GM19455 (cell line): ENCODE measurements around the gene ENPP3.

Source experiments
- ATAC-seq: cut with Tn5 transposase; IDR thresholded peaks from one replicate; pipeline ENCODE4 v1.9.1; 2021; ENCODE audit not compliant: unreplicated experiment

Gene ENPP3

DNA sequence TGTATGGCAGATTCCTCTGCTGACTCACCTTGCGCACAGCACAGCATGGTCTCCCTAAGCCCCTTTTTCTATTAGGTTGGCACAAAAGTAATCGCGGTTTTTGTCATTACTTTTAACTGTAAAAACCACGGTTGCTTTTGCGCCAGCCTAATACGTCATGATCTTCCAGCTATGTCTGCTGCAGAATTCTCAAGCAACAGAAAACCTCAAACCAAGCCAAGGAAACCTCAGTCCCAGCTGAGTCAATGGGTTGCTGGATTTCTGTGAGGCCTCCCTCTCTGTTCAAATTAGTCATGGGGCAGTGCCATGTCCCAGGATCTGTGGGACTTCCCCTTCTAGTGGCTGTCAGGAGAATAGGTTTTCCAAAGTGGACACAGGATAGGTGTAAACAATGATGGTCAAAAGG, 155.0 kb downstream of the ENPP3 start:
- no peak for ATAC-seq

DNA sequence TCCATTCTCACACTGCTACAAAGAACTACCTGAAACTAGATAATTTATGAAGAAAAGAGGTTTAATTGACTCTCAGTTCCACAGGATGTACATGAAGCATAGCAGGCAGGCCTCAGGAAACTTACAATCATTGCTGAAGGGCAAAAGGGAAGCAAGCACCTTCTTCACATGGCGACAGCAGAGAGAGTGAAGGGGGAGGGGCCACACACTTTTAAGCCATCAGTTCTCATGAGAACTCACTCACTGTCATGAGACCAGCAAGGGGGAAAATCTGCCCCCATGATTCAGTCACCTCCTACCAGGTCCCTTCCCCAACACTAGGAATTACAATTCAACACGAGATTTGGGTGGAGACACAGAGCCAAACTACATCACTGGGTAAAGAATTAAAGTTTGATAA, 158.3 kb downstream of the ENPP3 start:
- no peak for ATAC-seq
